GM18519 (cell line): ENCODE results near the gene PPTC7.
"Not testable (repeated sequence)": the region's sequence is repeated elsewhere in the genome, so short reads cannot be mapped to it uniquely, and the experiment has no call there.

ENCODE experiments used
- ATAC-seq: cut with Tn5 transposase; IDR thresholded peaks from one replicate; pipeline ENCODE4 v1.9.1; 2021; ENCODE audit warnings: mild to moderate bottlenecking, moderate library complexity; ENCODE audit not compliant: unreplicated experiment, low FRiP score

Gene PPTC7

DNA sequence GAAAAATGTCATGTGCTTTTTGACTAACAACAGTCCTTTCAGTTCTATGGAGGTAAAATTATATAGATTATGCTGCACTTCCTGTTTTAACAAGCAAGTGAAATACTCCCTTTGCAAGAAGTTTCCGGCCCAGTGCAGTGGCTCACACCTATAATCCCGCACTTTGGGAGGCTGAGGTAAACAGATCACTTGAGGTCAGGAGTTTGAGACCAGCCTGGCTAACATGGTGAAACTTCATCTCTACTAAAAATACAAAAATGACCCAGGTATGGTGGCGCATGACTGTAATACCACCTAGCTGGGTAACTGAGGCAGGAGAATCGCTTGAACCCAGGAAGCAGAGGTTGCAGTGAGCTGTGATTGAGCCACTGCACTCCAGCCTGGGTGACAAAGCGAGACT, 20.7 kb downstream of the PPTC7 start:
- ATAC-seq = not testable (repeated sequence)

GRCh38 chr12:110561471-110562201, 21.5 kb downstream of the PPTC7 start:
- ATAC-seq = no peak

DNA sequence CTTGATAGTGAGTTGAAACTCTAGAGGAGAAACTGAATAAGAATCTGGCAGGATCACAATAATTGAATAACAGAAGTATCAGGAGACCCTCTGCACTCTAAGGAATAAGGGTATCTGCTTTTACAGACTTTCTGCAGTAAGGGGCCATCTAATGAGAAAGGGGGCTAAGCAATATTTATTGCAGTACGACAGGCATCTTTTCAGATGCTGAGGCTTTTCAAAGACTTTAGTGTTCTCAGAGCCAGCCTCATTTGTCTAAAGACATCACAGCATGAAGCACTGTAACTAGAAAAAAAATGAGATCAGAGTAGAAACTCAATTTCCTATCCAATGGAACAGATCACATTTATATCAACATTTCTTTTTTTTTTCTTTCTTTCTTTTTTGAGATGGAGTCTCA, 22.2 kb downstream of the PPTC7 start:
- ATAC-seq = no peak

- no peak for ATAC-seq
These were observed 23.1 kb downstream of the PPTC7 start for GRCh38 chr12:110560048-110560447.

DNA sequence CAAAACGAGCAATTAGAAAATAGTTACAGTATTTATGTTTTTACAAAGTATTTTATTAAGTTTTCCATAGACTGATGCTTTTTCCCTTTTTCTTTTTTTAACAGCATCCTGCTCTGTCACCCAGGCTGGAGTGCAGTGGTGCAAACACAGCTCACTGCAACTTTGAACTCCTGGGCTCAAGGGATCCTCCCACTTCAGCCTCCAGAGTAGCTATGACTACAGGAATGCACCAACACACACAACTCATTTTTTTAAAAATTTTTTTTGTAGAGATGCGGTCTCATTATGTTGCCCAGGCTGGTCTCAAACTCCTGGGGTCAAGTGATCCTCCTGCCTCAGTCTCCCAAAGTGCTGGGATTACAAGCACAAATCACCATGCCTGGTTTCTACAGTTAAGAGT, 24.2 kb downstream of the PPTC7 start:
- ATAC-seq = not testable (repeated sequence)

- ATAC-seq = no peak
These were observed 25.8 kb downstream of the PPTC7 start for GRCh38 chr12:110557300-110557699.

DNA sequence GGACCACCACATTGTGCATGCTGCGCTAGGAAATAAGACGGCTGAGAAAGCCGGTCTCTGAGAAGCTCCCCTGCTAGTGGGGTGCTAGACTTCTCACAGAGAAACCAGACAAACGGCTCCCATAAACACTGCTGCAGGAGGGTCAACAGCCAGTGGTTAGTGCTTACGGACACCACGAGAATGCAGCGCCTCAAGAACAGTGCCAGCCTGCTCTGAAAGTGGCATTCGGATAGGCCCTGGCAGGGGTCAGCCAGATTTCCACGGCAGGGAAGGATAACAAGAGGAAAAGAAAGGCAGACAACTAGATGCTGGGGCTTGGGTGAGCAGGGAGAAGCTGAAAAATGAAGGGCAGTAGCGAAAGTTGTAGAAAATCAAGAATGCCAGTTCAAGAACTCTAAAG, 26.4 kb downstream of the PPTC7 start:
- ATAC-seq = no peak

DNA sequence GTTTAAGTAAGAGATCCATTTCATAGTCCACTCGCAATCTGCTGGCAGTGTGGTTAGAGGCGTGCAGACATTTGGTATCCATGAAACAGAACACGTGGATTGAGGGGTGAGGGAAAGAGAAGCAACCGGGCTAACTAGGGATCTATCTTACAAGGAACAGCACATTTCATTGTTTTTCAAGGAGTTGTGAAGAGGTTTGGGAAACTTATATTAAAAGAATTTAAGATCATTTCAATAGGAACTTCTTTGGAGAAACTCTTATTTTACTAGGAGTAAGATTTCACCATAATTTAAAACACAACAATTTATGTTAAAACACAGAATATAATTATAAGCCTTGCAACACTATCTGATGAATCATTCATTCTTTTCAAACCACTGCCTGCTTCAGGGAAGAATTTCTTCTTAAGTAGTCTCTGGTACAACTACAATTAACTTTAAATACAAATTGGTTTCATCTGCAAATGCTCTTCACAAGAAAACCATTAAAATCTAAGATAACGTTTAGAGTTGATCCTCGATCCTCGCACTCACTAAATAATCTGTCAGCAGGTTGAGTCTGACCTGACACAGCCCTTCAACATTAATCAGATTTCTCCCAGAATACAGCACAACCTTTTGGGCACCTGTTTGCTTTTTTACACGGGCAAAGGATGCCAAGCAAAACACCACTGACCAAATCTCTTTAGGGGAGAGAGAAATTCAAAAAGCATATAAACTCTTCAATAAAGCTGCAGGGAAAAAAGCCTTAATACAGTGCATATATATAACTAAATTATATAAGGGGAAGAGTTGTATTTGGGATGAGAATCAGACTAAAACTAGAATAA, 27.3 kb downstream of the PPTC7 start:
- no peak for ATAC-seq

DNA sequence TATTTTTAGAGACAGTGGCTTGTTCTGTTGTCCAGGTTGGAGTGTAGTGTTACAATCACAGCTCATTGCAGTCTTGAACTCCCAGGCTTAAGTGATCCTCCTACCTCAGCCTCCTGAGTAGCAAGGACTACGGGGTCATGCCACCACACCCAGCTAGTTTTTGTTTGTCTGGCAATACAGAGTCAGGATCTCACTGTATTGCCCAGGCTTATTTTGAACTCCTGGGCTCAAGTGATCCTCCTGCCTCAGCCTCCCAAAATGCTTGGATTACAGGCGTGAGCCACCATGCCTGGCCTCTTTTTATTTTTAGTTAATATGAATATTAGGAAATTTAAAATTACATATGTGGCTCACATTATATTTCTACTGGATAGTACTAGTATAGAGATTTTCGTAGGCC, 28.9 kb downstream of the PPTC7 start:
- ATAC-seq = no peak

- ATAC-seq = no peak
These were observed 32.1 kb downstream of the PPTC7 start for GRCh38 chr12:110550981-110551380.

- no peak for ATAC-seq
These were observed 33.4 kb downstream of the PPTC7 start for GRCh38 chr12:110549716-110550115.

DNA sequence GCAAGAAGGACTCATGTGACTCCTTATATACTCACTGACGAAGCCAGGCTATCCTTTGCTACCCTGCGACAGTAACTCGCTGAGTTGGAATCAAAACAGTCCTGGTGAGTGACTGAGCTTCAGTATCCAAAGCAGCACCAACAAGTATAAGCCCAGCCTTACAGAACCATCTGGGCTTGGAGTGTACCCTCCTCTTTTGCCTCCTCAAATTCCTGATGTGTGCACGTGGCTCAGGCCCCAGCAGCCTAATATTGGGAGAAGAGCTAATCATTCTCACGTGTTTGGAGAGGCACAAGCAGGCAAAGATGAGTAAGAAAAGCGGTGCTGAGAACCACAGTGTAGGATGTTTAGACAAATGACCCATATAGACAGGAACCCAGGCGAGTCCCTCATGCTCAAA, 34.4 kb downstream of the PPTC7 start:
- no peak for ATAC-seq

- ATAC-seq = no peak
These were observed 36.0 kb downstream of the PPTC7 start for GRCh38 chr12:110547090-110547489.

- no peak for ATAC-seq
These were observed 36.8 kb downstream of the PPTC7 start for GRCh38 chr12:110546339-110546738.

DNA sequence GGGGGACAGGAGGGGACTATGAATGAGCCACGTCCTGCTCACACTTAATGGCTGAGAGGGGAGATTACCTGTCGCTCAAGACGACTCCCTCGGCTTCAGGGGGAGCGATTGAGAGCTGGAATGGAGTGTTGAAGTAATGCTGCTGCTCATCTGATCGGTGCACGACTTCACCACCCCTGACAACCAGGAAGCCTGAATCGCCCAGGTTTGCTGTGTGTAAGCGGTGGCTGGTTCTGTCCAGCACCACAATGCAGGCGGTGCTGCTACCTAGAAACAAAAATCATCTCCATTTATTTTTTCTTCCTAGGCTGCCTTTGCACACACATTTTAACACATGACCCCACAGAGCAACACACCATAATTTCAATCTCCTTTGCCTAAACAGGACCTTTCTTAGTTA, 37.3 kb downstream of the PPTC7 start:
- no peak for ATAC-seq

DNA sequence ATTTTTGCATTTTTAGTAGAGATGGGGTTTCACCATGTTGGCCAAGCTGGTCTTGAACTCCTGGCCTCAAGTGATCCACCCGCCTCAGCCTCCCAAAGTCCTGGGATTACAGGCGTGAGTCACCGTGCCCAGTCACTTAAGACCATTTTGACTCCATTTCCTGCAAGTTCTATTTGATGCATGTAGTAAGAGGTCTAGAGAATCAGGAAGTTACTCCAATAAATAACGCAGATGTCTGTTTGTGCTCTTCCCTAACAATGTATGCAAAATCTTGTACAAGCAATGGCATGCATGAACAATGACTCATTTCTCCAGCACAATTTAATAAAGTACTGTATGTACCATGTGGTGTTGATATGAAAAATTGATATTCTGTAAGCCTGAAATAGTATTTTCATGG, 37.9 kb downstream of the PPTC7 start:
- not testable (repeated sequence) for ATAC-seq

DNA sequence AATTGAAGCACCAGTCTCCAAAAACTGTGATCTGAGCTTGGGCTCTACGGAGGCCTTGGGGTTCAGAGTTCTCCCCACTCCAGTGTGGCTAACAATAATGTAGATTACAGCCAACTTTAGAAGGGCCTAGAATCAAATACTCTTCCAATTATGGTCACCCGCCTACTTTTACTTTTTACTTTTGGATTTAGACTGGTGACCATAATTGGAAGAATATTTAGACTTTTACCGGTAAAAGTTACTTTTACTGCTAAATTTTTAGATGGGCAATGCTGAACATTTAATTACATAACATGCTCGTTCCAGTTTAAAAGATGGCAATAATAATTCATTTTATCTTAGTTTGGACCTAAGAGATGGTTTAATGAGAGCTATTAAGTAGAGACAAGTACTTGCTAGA, 39.2 kb downstream of the PPTC7 start:
- ATAC-seq = no peak

DNA sequence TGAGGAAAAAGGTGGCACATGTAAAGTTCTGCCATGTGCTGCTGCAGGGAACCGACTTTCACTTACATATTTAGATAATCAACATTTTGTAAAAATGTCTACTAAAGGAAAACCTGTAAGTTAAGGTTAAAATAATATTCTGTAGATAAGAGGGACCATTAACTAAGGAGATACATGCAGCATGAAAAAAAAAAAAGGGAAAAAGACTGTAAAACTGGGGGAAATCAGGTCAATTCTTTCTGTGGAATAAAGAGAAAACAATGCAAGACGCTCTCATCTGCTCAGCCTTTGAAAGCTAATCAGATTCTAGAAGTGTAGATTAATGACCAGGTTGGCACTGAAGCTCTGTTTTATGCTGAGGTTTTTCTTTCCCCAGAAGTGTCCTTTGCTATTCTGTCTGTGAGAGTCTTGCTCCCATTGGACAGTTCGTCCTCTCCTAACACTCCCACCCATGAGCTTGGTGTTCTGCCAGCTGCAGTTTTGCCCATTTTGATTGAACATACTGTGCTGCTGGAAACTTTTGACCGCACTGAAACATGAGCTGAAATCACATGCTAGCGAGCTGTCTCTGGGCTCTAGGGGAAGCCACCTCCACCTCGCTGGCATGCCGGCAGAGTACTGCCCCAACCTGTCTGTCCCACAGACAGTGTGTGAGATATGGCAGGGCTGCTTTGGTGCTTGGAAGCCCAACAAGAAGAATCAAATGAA, 39.7 kb downstream of the PPTC7 start:
- ATAC-seq = no peak

DNA sequence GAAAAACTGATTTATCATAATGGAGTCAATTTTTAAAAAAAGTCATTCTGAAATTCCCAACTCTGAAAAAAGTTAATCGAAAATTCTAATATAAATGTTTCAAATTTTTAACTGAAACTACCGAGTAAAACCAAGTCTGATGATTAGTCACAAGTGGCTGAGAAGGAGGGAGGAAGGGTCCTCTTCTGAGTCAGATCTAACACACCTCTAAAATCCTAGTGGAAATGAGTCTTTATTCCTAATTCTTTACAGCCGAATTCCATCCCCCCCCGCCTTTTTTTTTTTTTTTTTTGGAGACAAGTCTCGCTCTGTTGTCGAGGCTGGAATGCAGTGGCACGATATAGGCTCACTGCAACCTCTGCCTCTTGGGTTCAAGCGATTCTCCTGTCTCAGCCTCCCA, 43.1 kb downstream of the PPTC7 start:
- ATAC-seq = no peak

DNA sequence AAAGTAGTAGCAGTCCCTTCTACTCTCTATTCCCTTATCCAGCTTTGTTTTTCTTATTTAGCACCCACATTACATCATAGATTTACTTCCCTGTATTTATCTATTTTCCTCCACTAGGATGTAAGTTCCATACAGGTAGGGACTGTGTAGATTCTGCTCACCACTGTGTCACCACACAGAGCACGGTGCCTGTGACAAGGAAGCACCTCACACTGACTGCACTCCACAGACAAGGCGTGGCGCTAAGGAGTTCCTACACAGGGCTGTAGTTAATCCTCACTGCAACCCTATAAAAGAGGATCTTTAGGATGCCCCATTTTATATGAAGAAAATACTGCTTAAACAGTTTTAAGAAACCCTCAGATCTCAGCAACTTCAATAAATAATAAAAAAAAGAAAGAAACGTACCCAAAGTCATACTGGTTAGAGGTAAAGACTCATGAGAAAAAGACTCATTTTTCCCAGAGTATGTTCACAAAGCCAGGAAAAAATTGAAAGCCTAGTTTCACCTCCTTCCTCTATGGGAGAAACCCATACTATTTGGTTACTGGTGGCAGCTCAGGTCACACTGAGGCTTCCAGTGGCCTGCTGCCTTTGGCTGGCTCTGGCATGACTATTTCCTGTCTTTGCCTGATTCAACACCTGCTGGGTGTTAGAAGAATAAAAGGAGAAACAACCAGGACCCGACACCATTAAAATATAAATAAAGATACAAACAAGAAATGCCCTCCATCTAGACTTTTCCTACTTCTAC, 44.1 kb downstream of the PPTC7 start:
- ATAC-seq = no peak
